ENCODE data around the gene SBF2.

GRCh38 chr11:10096987-10097386 is 197.0 kb downstream of the SBF2 start:
- TF ChIP-seq, protein P1, sequence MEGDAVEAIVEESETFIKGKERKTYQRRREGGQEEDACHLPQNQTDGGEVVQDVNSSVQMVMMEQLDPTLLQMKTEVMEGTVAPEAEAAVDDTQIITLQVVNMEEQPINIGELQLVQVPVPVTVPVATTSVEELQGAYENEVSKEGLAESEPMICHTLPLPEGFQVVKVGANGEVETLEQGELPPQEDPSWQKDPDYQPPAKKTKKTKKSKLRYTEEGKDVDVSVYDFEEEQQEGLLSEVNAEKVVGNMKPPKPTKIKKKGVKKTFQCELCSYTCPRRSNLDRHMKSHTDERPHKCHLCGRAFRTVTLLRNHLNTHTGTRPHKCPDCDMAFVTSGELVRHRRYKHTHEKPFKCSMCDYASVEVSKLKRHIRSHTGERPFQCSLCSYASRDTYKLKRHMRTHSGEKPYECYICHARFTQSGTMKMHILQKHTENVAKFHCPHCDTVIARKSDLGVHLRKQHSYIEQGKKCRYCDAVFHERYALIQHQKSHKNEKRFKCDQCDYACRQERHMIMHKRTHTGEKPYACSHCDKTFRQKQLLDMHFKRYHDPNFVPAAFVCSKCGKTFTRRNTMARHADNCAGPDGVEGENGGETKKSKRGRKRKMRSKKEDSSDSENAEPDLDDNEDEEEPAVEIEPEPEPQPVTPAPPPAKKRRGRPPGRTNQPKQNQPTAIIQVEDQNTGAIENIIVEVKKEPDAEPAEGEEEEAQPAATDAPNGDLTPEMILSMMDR (conservative IDR thresholded peaks at IDR 0.05) = no peak
- TF ChIP-seq ZFX (IDR thresholded peaks at IDR 0.05) = no peak

Data from C4-2B (cell line).